Esophagus muscularis mucosa (tissue), 4 donors: ENCODE data around the gene HCRTR2. TPM values are rescaled to one million over a fixed set of nuclear protein-coding genes. Genes with fewer than 3 reads are reported as not detected.

Experiments used
- DNase-seq: peaks from one replicate; pipeline ENCODE4 v3.0.0-alpha.2; 2017; ENCODE audit errors: extremely low spot score
- H3K27ac ChIP-seq, 4 donors: fragments of 200-600 bp; sonication (generic); replicated peaks in 1 of 4; 1 replicate in 3 of 4; 2 replicates in 1 of 4; pipeline ENCODE4 v1.5.1; 2016 to 2019; ENCODE audit warnings: mild to moderate bottlenecking in 1 of 4
- H3K27me3 ChIP-seq, 4 donors: fragments of 200-600 bp; sonication (generic); one replicate each; pipeline versions ENCODE4 v1.5.1 to v1.6.0; 2016 to 2019
- H3K36me3 ChIP-seq, 4 donors: fragments of 200-600 bp; sonication (generic); one replicate each; pipeline ENCODE4 v1.5.1; 2016 to 2019
- H3K4me1 ChIP-seq, 4 donors: fragments of 200-600 bp; sonication (generic); one replicate each; pipeline ENCODE4 v1.5.1; 2016 to 2019
- H3K4me3 ChIP-seq, 4 donors: fragments of 200-600 bp; sonication (generic); 1 replicate in 2 of 4; 2 replicates in 2 of 4; pipeline ENCODE4 v1.5.1; 2016 to 2019; ENCODE audit warnings: mild to moderate bottlenecking in 4 of 4, moderate library complexity in 1 of 4
- H3K9me3 ChIP-seq, 4 donors: fragments of 200-600 bp; sonication (generic); 1 replicate in 3 of 4; 2 replicates in 1 of 4; pipeline ENCODE4 v1.5.1; 2016 to 2019
- EP300 ChIP-seq: sonication (generic); formaldehyde crosslinking; IDR thresholded peaks from one replicate; pipeline ENCODE4 v1.6.1; 2017; ENCODE audit warnings: antibody characterized with exemption
- POLR2A ChIP-seq: fragments of 450-650 bp; IDR thresholded peaks from one replicate; pipeline ENCODE4 v1.6.1; 2017; ENCODE audit warnings: antibody characterized with exemption, moderate library complexity, mild to moderate bottlenecking, low read depth
- POLR2AphosphoS5 ChIP-seq, 2 donors: sonication (generic); formaldehyde crosslinking; IDR thresholded peaks; one replicate each; pipeline ENCODE4 v1.6.1; 2017; ENCODE audit warnings: antibody characterized with exemption in 2 of 2
- WGBS: methylation state at CpG from one replicate; pipeline ENCODE4 v1.1.5; 2018; 5-methylcytosine and 5-hydroxymethylcytosine counted together
- intact Hi-C: fragments of 100-400 bp; cut with DNase I; formaldehyde crosslinking; loops from one replicate; pipeline ENCODE4 v1.15.1; 2023
- total RNA-seq, 4 donors: library from RNA; depleted of rRNA; stranded (reverse); fragments of >200 nt; gene quantifications; one replicate each; pipeline versions ENCODE4 v1.1.0 to v1.2.1, GENCODE V29; 2016
- TF ChIP-seq, protein P1 (sequence below), 3 experiments: fragments of 200-600 bp in 2 of 3; fragments of 450-650 bp in 1 of 3; sonication (generic) in 2 of 3; IDR thresholded peaks; one replicate each; pipeline ENCODE4 v1.5.1; 2017 to 2019; ENCODE audit warnings: antibody characterized with exemption in 3 of 3, mild to moderate bottlenecking in 2 of 3, moderate library complexity in 1 of 3

The HCRTR2 gene
- total RNA-seq, 4 donors from 2014 or later, result not detected

DNA sequence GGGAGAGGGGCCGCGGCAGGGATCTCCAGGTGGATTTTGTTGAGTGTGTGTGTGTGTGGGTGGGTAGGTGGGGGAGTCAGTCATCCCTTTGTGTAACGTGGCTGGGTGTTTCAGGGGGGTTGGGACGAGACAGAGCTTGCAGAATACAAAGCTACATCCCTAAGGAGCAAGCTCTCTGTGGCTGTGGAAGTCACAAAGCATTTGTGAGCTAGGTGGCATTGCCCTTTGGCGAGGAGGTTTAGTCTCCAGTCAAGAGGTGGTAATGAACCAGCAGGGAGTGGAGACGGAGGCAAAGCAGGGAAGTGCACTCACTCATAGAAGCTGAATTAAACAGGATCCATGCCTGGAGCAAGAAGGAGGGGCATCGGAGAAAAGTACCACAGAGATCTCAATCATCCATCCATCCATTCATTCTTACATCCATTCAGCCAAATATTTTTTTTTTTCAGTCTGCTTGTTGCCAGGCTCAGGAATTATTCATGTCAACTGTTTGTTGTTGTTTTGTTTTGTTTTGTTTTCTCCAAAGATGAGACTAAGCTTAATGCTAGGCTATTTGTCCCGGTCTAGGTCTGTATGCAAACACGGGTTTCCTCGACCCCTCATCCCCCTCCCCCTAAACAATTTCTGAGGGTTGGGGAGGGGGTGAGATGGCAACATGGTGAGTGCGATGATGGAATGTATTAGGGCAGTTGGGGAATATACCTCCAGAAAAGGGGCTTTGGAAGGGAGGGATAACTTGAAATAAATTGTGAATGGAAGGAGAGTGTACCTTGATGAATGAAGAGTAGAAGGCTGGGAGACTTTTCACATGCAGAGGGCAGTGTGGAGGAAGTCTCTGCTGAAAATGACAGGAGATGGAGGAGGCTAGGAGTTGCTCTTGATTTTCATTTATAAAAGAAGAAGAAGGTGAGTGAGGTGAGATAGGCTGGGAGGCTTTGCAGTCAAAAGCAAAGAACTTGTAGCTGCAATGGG is 1.0 kb downstream of the HCRTR2 start:
- no peak for TF ChIP-seq EP300
- TF ChIP-seq, protein P1, sequence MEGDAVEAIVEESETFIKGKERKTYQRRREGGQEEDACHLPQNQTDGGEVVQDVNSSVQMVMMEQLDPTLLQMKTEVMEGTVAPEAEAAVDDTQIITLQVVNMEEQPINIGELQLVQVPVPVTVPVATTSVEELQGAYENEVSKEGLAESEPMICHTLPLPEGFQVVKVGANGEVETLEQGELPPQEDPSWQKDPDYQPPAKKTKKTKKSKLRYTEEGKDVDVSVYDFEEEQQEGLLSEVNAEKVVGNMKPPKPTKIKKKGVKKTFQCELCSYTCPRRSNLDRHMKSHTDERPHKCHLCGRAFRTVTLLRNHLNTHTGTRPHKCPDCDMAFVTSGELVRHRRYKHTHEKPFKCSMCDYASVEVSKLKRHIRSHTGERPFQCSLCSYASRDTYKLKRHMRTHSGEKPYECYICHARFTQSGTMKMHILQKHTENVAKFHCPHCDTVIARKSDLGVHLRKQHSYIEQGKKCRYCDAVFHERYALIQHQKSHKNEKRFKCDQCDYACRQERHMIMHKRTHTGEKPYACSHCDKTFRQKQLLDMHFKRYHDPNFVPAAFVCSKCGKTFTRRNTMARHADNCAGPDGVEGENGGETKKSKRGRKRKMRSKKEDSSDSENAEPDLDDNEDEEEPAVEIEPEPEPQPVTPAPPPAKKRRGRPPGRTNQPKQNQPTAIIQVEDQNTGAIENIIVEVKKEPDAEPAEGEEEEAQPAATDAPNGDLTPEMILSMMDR (IDR thresholded peaks at IDR 0.05), result no peak
- no peak for TF ChIP-seq POLR2A
- TF ChIP-seq POLR2AphosphoS5 (IDR thresholded peaks at IDR 0.05), result no peak
- Histone ChIP-seq H3K4me1 (peaks cover 3 to 14% (median 14%) of the 10 kb centered on the region in 4 donors), H3K9me3 (no peaks in the 10 kb centered on the region), H3K27me3 (peaks cover 0 to 37% (median 10%) of the 10 kb centered on the region in 4 donors), H3K4me3 (peak overlapping the region in 2 of 4 donors; percentile 24 to 34), H3K27ac (no peak overlapping the region), H3K36me3 (no peaks in the 10 kb centered on the region)
- DNase-seq, result no peak
- WGBS, result 14% methylated on average over 11 of the region's 11 CpGs
- intact Hi-C loops, result no loop called here

DNA sequence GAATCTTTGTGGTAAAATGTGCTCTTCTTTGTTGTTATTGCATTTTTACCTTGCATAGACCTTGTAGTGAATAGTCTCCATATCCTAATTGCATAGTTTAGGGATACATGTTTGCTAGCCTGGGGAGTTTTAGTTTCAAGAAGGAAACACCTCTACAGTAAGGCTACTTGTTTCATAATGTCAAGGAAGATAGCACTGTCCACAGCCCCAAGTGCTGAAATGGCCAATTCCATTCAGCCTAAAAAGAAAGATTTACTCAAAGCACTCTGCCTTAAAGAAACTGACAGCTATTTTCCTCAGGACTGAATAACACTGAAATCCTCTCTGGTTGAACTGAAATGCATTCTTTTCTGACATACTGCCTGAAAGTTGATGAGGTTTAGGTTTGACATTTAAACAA is 2.6 kb downstream of the HCRTR2 start:
- Histone ChIP-seq H3K36me3 (no peaks in the 10 kb centered on the region), H3K27me3 (peaks cover 0 to 37% (median 10%) of the 10 kb centered on the region in 4 donors), H3K4me3 (no peak overlapping the region), H3K27ac (no peak overlapping the region), H3K9me3 (no peaks in the 10 kb centered on the region), H3K4me1 (peaks cover 3 to 14% (median 14%) of the 10 kb centered on the region in 4 donors)
- DNase-seq, result no peak
- TF ChIP-seq, protein P1 (IDR thresholded peaks at IDR 0.05), result no peak
- TF ChIP-seq POLR2AphosphoS5 (IDR thresholded peaks at IDR 0.05) (no peak), EP300 (no peak), POLR2A (no peak)
- intact Hi-C loops, result no loop called here

GRCh38 chr6:55180258-55180657 is 5.9 kb downstream of the HCRTR2 start:
- Histone ChIP-seq H3K4me3 (no peak overlapping the region), H3K4me1 (peaks cover 0 to under 1% (median under 1%) of the 10 kb centered on the region in 4 donors), H3K9me3 (no peaks in the 10 kb centered on the region), H3K27me3 (peaks cover 0 to 24% (median 5%) of the 10 kb centered on the region in 4 donors), H3K27ac (no peak overlapping the region), H3K36me3 (no peaks in the 10 kb centered on the region)
- TF ChIP-seq, protein P1 (IDR thresholded peaks at IDR 0.05), result no peak
- TF ChIP-seq POLR2A, result no peak
- WGBS, result 83% methylated on average over 1 of the region's 1 CpG
- DNase-seq, result no peak
- intact Hi-C loops, result no loop called here

DNA sequence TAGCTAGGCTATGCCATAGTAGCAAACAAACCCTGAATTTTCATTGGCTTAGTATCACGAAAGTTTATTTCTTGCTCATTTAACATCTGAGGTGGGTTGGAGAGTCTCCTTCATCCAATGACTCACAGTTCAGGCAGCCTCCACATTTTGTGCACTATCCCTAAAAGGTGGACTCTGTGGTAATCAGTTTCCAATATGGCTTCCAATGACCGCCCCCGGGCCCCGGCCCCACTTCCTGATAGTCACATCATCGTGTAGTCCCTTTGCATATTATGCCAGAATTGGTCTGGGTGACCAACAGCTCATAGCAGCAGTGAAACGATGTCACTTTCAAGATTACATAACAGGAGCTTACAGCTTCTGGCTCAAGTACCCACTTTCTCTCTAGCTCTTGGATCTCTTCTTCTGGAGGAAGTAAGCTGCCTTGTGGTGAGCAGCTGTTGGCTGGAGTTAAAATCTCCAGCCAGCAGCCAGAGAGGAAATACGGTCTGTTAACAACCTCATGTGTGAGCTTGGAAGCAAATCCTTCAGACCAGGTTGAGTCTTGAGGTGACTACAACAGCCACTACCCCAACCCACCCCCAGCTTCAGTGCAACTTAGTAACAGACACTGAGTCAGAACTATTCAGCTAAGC is 7.8 kb downstream of the HCRTR2 start:
- no peak overlapping the region for H3K27ac ChIP-seq
- DNase-seq, result no peak
- H3K4me3 ChIP-seq, result no peak overlapping the region
- peaks cover 0 to 7% (median 0%) of the 10 kb centered on the region in 4 donors for H3K27me3 ChIP-seq
- no peaks in the 10 kb centered on the region for H3K36me3 ChIP-seq
- WGBS, result 54% methylated on average over 4 of the region's 7 CpGs
- H3K4me1 ChIP-seq, result no peaks in the 10 kb centered on the region
- no peaks in the 10 kb centered on the region for H3K9me3 ChIP-seq
- intact Hi-C loops, result no loop called here
- TF ChIP-seq, protein P1 (IDR thresholded peaks at IDR 0.05), result no peak
- no peak for TF ChIP-seq EP300
